Activated naive CD8-positive, alpha-beta T cell treated with anti-CD3 and anti-CD28 coated beads, Interleukin-2, amount 50 U/mL, for 24 hours (primary cell): ENCODE measurements around the gene OR6Y1.

Experiments
- ATAC-seq: fragments of 150-1000 bp; cut with Tn5 transposase; one replicate; pipeline ENCODE4 v1.10.0; 2021
- DNase-seq: peaks from one replicate; pipeline ENCODE4 v3.0.0; 2021
- H3K27ac Mint-ChIP-seq: one replicate; pipeline ENCODE4 v1.8.0; 2021; ENCODE audit warnings: mild to moderate bottlenecking, mixed read lengths
- H3K27me3 Mint-ChIP-seq: one replicate; pipeline ENCODE4 v1.8.0; 2021; ENCODE audit warnings: mixed read lengths
- H3K36me3 Mint-ChIP-seq: one replicate; pipeline ENCODE4 v1.8.0; 2021; ENCODE audit warnings: low read depth, mixed read lengths
- H3K4me1 Mint-ChIP-seq: one replicate; pipeline ENCODE4 v1.8.0; 2021; ENCODE audit warnings: mixed read lengths
- H3K4me3 Mint-ChIP-seq: one replicate; pipeline ENCODE4 v1.8.0; 2021; ENCODE audit warnings: mild to moderate bottlenecking, moderate library complexity, mixed read lengths
- H3K9me3 Mint-ChIP-seq: one replicate; pipeline ENCODE4 v1.8.0; 2021; ENCODE audit warnings: mixed read lengths

OR6Y1 gene

GRCh38 chr1:158521666-158522058, 32.5 kb downstream of the OR6Y1 start:
- Mint-ChIP-seq H3K27me3 (peaks cover 15% of the 10 kb centered on the region), H3K4me1 (no peaks in the 10 kb centered on the region), H3K36me3 (no peaks in the 10 kb centered on the region), H3K9me3 (no peaks in the 10 kb centered on the region), H3K4me3 (no peak overlapping the region), H3K27ac (no peak overlapping the region)
- ATAC-seq (no peak), DNase-seq (no peak)

- Mint-ChIP-seq H3K4me1 (no peaks in the 10 kb centered on the region), H3K36me3 (no peaks in the 10 kb centered on the region), H3K27ac (no peak overlapping the region), H3K4me3 (no peak overlapping the region), H3K27me3 (peaks cover 15% of the 10 kb centered on the region), H3K9me3 (no peaks in the 10 kb centered on the region)
- ATAC-seq (no peak), DNase-seq (no peak)
These were observed 33.1 kb downstream of the OR6Y1 start for GRCh38 chr1:158520955-158521665.

DNA sequence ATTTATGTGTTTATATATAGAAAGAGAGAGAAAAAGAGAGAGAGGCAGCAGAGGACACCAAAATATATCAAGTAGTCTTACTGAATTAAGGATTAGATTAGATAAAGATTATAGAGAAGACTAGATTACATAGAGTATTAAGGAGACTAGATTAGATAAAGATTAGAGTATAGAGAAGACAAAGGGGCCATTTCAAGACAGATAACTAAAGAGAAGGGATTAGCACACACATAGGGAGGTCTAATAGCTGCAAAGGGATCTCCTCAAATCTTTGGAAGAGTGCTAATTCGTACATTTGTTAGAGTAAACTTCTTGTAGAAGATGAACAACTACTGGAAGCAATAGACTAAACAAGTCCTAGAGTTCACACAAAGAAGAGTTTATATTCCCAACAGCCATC, 34.2 kb downstream of the OR6Y1 start:
- Mint-ChIP-seq H3K27me3 (peaks cover 17% of the 10 kb centered on the region), H3K4me3 (no peak overlapping the region), H3K27ac (no peak overlapping the region), H3K4me1 (no peaks in the 10 kb centered on the region), H3K36me3 (no peaks in the 10 kb centered on the region), H3K9me3 (no peaks in the 10 kb centered on the region)
- ATAC-seq (no peak), DNase-seq (no peak)

- Mint-ChIP-seq H3K27ac (no peak overlapping the region), H3K4me1 (no peaks in the 10 kb centered on the region), H3K9me3 (no peaks in the 10 kb centered on the region), H3K36me3 (no peaks in the 10 kb centered on the region), H3K27me3 (peaks cover 10% of the 10 kb centered on the region), H3K4me3 (no peak overlapping the region)
- DNase-seq: no peak
- ATAC-seq: no peak
These were observed 37.2 kb downstream of the OR6Y1 start for GRCh38 chr1:158516966-158517365.

GRCh38 chr1:158509471-158510156, 44.6 kb downstream of the OR6Y1 start:
- ATAC-seq: no peak
- Mint-ChIP-seq H3K36me3 (no peaks in the 10 kb centered on the region), H3K27ac (no peak overlapping the region), H3K27me3 (peaks cover 15% of the 10 kb centered on the region), H3K9me3 (no peaks in the 10 kb centered on the region), H3K4me3 (no peak overlapping the region), H3K4me1 (no peaks in the 10 kb centered on the region)
- DNase-seq: no peak

DNA sequence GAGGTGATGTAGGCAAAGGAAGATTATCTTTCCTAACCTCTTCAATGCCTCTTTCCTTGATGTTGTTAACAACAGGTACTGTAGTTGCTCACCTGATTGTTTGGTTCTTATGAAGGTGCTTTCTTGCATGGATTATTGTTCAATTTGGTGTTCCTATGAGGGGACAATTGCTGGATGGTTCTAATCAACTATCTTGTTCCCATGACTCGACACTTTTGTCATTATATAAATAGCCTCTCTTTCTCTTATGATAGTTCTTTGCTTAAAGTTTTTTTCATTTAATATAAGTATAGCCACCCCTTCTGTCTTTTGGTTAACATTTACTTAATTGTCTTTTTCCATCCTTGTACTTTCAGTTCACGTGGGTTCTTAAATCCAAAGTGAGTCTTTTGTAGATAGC, 46.7 kb downstream of the OR6Y1 start:
- DNase-seq (no peak), ATAC-seq (no peak)
- no peak overlapping the region for H3K4me3 Mint-ChIP-seq
- no peaks in the 10 kb centered on the region for H3K4me1 Mint-ChIP-seq
- peaks cover 15% of the 10 kb centered on the region for H3K27me3 Mint-ChIP-seq
- H3K27ac Mint-ChIP-seq: no peak overlapping the region
- no peaks in the 10 kb centered on the region for H3K36me3 Mint-ChIP-seq
- H3K9me3 Mint-ChIP-seq: peaks cover 3% of the 10 kb centered on the region

DNA sequence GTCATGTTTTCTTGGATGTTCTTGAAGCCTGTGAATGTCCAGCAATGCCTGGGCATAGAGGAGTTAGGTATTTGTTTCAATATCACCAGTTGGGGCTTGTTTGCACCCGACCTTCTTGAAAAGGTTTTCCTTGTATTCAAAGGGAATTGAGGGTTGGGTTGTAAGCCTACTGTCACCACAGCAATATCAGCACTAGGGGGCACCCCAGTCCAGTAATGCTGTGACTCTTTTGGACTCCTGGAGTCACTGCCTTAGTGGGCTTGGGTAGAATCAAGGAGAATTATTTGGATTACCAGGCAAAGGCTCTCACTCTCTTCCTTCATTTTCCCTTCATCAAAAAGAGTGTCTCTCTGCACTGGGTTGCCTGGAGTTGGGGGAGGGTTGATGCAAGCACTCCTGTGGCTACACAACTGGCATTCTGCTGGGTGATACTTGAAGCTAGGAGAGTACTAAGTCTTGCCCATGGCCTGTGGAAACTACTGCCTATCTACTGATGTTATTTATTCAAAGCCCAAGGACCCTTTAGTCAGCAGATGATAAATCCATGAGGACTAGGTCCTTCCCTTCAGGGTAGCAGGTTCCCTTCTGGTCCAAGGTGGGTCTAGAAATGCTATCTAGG, 47.7 kb downstream of the OR6Y1 start:
- ATAC-seq: no peak

DNA sequence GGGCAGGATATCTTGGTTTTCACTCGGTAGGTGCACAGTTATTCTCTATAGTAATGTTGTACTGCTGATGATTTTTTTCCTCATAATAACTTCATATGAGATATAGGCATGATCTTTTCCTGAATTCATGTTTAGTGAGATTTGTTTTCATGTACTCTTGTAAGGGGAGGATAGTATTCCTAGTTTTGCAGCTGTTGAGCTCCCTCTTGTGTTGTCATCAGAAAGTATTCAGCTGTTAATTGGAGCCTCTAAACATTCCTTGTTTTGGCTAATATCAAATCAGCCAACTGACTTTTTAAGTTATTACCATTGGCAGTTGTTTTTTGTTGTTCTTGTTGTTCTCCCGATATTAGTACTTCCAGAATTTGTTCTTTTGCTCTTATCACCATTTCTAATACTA, 57.8 kb downstream of the OR6Y1 start:
- Mint-ChIP-seq H3K36me3 (no peaks in the 10 kb centered on the region), H3K27ac (no peak overlapping the region), H3K4me3 (no peak overlapping the region), H3K27me3 (peaks cover 7% of the 10 kb centered on the region), H3K9me3 (no peaks in the 10 kb centered on the region), H3K4me1 (no peaks in the 10 kb centered on the region)
- ATAC-seq (no peak), DNase-seq (no peak)

More for the DNA sequence above, 47.7 kb downstream of the OR6Y1 start:
- no peak overlapping the region for H3K27ac Mint-ChIP-seq
- H3K4me1 Mint-ChIP-seq: no peaks in the 10 kb centered on the region
- no peak overlapping the region for H3K4me3 Mint-ChIP-seq
- H3K27me3 Mint-ChIP-seq: peaks cover 15% of the 10 kb centered on the region
- H3K9me3 Mint-ChIP-seq: peaks cover 7% of the 10 kb centered on the region
- no peaks in the 10 kb centered on the region for H3K36me3 Mint-ChIP-seq
- DNase-seq: peak; percentile 37

- Mint-ChIP-seq H3K36me3 (no peaks in the 10 kb centered on the region), H3K4me3 (no peak overlapping the region), H3K27me3 (peaks cover 5% of the 10 kb centered on the region), H3K27ac (no peak overlapping the region), H3K9me3 (no peaks in the 10 kb centered on the region), H3K4me1 (no peaks in the 10 kb centered on the region)
- ATAC-seq (no peak), DNase-seq (no peak)
These were observed 59.4 kb downstream of the OR6Y1 start for GRCh38 chr1:158494796-158495195.
